Measurements from ENCODE around the gene CHD9NB.

DNA sequence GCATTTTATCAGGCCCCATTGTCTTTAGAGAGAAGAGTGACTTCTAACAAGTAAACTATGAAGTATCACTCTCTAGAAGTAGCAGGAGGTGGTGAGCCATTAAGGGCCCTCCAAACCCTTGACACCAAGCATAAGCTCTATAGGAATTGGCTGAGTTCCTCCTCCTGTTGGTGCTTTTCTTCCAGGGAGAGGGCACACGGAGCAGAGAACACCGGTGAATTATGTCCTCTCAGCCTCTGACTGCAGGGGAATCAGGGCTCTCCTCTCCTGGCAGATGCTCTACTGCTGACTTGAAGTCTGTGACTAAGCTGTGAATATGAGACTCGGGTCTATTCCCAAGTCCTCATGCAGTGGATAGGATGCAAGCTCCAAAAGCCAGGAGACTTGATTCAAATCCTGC lies 34.4 kb upstream of the CHD9NB start:
- no peak for TF ChIP-seq CTCF (IDR thresholded peaks at IDR 0.05)
- no peak for TF ChIP-seq POLR2A (IDR thresholded peaks at IDR 0.05)
